Measurements from ENCODE around the gene LITAFD. TPM values are rescaled to one million over a fixed set of nuclear protein-coding genes. Genes with fewer than 3 reads are reported as not detected.

The LITAFD gene
- total and polyA plus RNA-seq, 4 donors: not detected

- Histone ChIP-seq H3K27ac (ENCODE audit: low read depth in 1 of 2, low read length in 1 of 2) (peak overlapping the region in 1 of 2 donors; percentile 37), H3K4me1 (ENCODE audit: control insufficient read depth in 5 of 5, insufficient read depth in 5 of 5, low read length in 5 of 5) (peaks cover 0 to 17% (median 0%) of the 10 kb centered on the region in 5 donors)
These were observed 27.7 kb upstream of the LITAFD start for GRCh38 chr16:8854298-8854948.

DNA sequence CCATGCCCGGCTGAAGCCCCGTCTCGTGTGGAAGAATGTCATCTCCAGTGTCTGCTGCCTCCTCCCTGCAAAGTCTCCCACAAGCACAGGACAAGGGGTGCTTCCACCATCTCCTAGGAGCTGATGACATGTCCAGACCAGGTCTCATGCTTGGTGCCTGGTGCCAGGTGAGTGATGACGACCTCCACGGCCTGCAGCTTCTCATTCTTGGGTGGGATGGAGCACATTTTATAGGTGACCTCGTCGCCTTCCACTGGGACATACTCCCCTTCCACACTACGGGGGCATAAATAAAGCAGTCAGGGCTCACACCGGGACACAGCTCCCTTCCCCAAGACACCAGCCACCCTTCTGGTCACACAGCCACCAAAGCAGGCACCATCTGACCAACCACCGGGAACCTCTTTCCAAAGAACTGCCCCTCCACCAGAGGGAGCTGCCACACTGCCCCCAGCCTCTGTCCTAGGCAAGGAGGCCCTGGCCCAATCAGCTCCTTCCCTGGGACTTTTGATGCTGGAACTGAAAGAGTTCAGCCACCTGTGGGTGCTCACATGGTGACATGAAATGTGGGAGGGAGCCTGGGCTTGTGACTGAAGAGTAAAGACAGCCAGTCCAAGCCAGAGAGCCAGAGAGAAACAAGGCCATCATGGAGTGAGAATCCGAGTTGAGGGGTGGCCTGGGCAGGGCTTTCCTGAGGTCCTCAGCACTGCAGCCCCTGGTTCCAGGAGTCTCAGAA, 26.9 kb upstream of the LITAFD start:
- H3K27ac ChIP-seq (ENCODE audit: low read depth in 1 of 2, low read length in 1 of 2): peak overlapping the region in 1 of 2 donors; percentile 49
- peaks cover 0 to 49% (median 38%) of the 10 kb centered on the region in 4 donors for H3K36me3 ChIP-seq (ENCODE audit: control insufficient read depth in 4 of 4, insufficient read depth in 4 of 4, low read length in 4 of 4)
- no peak for DNase-seq
- 90 to 96% methylated on average over 11 of the region's 11 CpGs for WGBS, 2 donors
- no peak for TF ChIP-seq CTCF (IDR thresholded peaks at IDR 0.05; ENCODE audit: control extremely low read depth, extremely low read depth)
- H3K9ac ChIP-seq (ENCODE audit: insufficient read depth in 1 of 2, low read length in 2 of 2): no peak overlapping the region
- no peaks in the 10 kb centered on the region for H3K9me3 ChIP-seq (ENCODE audit: control insufficient read depth in 4 of 4, insufficient read depth in 3 of 4, low read length in 3 of 4)
- no peak for ATAC-seq (ENCODE audit: insufficient read depth, low FRiP score)
- H3K4me1 ChIP-seq (ENCODE audit: control insufficient read depth in 5 of 5, insufficient read depth in 5 of 5, low read length in 5 of 5): peaks cover 0 to 14% (median 0%) of the 10 kb centered on the region in 5 donors
- no peak overlapping the region for H3K4me3 ChIP-seq
- H3K27me3 ChIP-seq (ENCODE audit: control insufficient read depth in 3 of 3, insufficient read depth in 3 of 3, low read length in 2 of 3): no peaks in the 10 kb centered on the region

More at GRCh38 chr16:8854298-8854948, 27.7 kb upstream of the LITAFD start:
- no peak for ATAC-seq (ENCODE audit: insufficient read depth, low FRiP score)
- H3K9ac ChIP-seq (ENCODE audit: insufficient read depth in 1 of 2, low read length in 2 of 2): no peak overlapping the region
- WGBS, 2 donors: 87 to 90% methylated on average over 9 of the region's 9 CpGs
- H3K36me3 ChIP-seq (ENCODE audit: control insufficient read depth in 4 of 4, insufficient read depth in 4 of 4, low read length in 4 of 4): peaks cover 0 to 54% (median 41%) of the 10 kb centered on the region in 4 donors
- no peak overlapping the region for H3K4me3 ChIP-seq
- no peak for DNase-seq
- TF ChIP-seq CTCF (IDR thresholded peaks at IDR 0.05; ENCODE audit: control extremely low read depth, extremely low read depth): no peak
- no peaks in the 10 kb centered on the region for H3K9me3 ChIP-seq (ENCODE audit: control insufficient read depth in 4 of 4, insufficient read depth in 3 of 4, low read length in 3 of 4)
- H3K27me3 ChIP-seq (ENCODE audit: control insufficient read depth in 3 of 3, insufficient read depth in 3 of 3, low read length in 2 of 3): no peaks in the 10 kb centered on the region

GRCh38 chr16:8855972-8856371, 26.2 kb upstream of the LITAFD start:
- no peaks in the 10 kb centered on the region for H3K9me3 ChIP-seq (ENCODE audit: control insufficient read depth in 4 of 4, insufficient read depth in 3 of 4, low read length in 3 of 4)
- H3K9ac ChIP-seq (ENCODE audit: insufficient read depth in 1 of 2, low read length in 2 of 2): no peak overlapping the region
- H3K27ac ChIP-seq (ENCODE audit: low read depth in 1 of 2, low read length in 1 of 2): peak overlapping the region in 1 of 2 donors; percentile 49
- H3K4me3 ChIP-seq: no peak overlapping the region
- TF ChIP-seq CTCF (IDR thresholded peaks at IDR 0.05; ENCODE audit: control extremely low read depth, extremely low read depth): no peak
- WGBS, 2 donors: 54 to 63% methylated on average over 5 of the region's 5 CpGs
- no peak for DNase-seq
- H3K27me3 ChIP-seq (ENCODE audit: control insufficient read depth in 3 of 3, insufficient read depth in 3 of 3, low read length in 2 of 3): no peaks in the 10 kb centered on the region
- peaks cover 0 to 16% (median 0%) of the 10 kb centered on the region in 5 donors for H3K4me1 ChIP-seq (ENCODE audit: control insufficient read depth in 5 of 5, insufficient read depth in 5 of 5, low read length in 5 of 5)
- H3K36me3 ChIP-seq (ENCODE audit: control insufficient read depth in 4 of 4, insufficient read depth in 4 of 4, low read length in 4 of 4): peaks cover 0 to 49% (median 35%) of the 10 kb centered on the region in 4 donors
- no peak for ATAC-seq (ENCODE audit: insufficient read depth, low FRiP score)
